ENCODE results near the gene SP110. TPM values are rescaled to one million over a fixed set of nuclear protein-coding genes. Genes with fewer than 3 reads are reported as not detected.

SP110 gene
- total RNA-seq, 6 experiments from 2014 or later = 11.3 to 17.3 (median 14.1) TPM

DNA sequence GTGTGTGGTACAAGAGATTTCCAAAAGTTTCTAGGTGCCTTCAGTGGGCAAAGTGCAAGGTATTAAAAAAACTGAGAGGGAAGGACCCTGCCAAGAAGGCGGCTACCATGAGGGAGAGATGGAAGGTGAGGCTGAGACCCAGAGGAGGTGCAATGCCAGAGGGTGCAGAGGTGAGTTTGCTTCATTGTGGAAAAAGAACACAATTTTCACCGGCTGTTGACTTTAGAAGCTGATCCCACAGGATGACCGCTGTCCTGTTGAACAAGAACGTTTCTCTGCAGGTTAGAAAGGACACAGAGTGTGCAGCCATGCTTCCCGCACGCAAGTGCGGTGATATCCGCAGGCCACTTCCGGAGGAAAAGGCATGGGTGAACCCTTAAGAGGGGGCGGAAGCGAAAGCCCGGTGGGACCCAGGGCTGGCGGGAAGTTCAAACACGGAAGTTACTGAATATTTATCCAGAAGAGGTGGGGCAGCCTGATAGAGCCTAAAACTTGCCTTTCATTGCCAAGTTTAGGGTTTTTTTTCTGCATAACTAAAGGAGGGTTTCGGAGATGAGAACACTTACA is 16.6 kb downstream of the SP110 start:
- no peak for DNase-seq
- peaks cover 23% of the 10 kb centered on the region for H3K36me3 Mint-ChIP-seq (ENCODE audit: low read depth)
- no peaks in the 10 kb centered on the region; the same call in none of the 2 replicates for H3K27me3 Mint-ChIP-seq (ENCODE audit: insufficient read depth)
- no peak overlapping the region for H3K4me3 Mint-ChIP-seq
- H3K9me3 Mint-ChIP-seq = no peaks in the 10 kb centered on the region
- no peak overlapping the region for H3K27ac Mint-ChIP-seq
- no peaks in the 10 kb centered on the region for H3K4me1 Mint-ChIP-seq (ENCODE audit: low read depth)
- TF ChIP-seq, protein P1, sequence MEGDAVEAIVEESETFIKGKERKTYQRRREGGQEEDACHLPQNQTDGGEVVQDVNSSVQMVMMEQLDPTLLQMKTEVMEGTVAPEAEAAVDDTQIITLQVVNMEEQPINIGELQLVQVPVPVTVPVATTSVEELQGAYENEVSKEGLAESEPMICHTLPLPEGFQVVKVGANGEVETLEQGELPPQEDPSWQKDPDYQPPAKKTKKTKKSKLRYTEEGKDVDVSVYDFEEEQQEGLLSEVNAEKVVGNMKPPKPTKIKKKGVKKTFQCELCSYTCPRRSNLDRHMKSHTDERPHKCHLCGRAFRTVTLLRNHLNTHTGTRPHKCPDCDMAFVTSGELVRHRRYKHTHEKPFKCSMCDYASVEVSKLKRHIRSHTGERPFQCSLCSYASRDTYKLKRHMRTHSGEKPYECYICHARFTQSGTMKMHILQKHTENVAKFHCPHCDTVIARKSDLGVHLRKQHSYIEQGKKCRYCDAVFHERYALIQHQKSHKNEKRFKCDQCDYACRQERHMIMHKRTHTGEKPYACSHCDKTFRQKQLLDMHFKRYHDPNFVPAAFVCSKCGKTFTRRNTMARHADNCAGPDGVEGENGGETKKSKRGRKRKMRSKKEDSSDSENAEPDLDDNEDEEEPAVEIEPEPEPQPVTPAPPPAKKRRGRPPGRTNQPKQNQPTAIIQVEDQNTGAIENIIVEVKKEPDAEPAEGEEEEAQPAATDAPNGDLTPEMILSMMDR (IDR thresholded peaks at IDR 0.05) = no peak

DNA sequence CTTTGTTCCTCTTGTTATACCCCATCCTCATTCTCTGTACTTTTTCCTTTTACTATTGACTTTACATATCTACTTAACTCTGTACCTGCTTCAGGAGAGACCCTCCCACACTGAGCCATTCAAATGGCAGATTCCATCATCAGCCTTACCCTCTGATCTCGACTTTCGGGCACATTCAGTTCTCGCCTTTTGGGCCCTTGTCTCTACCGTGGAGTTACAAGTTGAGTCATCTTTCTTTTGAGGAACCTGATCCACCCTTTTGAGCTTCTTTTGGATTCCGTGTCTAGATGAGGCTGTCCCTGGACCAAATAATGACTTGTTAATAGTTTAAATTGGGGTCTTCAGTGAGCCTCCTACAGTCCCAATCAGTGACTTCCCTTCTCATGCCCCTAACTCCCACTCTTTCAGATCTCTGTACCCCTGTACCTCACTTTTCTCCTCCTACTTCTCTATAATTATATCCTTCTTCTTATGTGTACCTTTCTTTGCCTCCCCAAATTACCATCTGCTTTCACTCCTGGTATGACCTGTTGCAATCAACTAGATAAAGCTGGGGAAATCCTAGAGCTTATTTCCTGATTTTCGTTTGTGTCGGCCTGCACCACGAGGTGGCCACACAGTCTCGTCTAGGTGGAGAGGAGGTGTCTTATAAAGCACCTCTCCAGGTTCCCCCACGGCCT is 17.2 kb downstream of the SP110 start:
- Mint-ChIP-seq H3K27ac (no peak overlapping the region), H3K4me1 (ENCODE audit: low read depth) (no peaks in the 10 kb centered on the region), H3K9me3 (no peaks in the 10 kb centered on the region), H3K36me3 (ENCODE audit: low read depth) (peaks cover 23% of the 10 kb centered on the region), H3K4me3 (no peak overlapping the region), H3K27me3 (ENCODE audit: insufficient read depth) (no peaks in the 10 kb centered on the region; the same call in none of the 2 replicates)
- DNase-seq = no peak
- TF ChIP-seq, protein P1 (IDR thresholded peaks at IDR 0.05) = no peak

DNA sequence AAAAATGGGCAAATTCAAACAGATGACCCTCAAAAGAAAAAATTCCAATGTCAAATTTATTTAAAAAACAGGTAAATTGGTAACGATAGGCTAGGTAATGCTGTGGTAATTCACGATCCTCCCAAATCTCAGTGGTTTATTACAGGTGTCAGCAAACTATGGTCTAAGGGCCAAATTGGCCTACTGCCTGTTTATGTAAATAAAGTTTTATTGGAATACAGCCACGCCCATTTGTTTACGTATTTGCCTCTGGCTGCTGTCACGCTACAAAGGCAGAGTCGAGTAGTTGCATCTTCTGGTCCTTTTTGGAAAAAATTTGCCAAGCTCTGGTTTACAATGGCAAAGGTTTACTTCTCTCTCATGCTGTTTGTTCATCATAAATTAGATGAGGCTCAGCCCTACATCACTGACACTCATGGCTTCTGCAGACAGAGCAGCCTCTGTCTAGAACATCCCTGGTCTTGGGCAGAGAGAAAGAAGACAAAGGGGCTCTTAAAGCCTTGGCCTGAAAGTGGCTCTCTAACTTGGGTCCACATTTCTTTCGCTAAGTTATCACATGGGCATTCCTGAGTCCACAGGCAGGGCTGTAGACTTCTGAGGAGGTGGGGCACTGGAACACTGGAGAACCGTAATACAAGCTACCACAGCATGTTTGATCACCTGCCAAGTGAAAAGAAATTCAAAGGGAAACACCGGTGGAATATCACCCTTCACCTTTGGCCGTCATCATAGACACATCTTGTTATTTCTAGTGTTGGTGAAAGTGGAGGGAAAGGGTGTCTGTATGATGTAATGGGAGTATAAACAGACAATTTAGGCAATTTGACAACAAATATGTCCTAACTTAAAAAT is 34.8 kb downstream of the SP110 start:
- TF ChIP-seq, protein P1 (IDR thresholded peaks at IDR 0.05) = no peak
- no peak overlapping the region for H3K27ac Mint-ChIP-seq
- DNase-seq = no peak
- H3K4me1 Mint-ChIP-seq (ENCODE audit: low read depth) = no peaks in the 10 kb centered on the region
- no peaks in the 10 kb centered on the region for H3K9me3 Mint-ChIP-seq
- H3K36me3 Mint-ChIP-seq (ENCODE audit: low read depth) = peaks cover 26% of the 10 kb centered on the region
- H3K27me3 Mint-ChIP-seq (ENCODE audit: insufficient read depth) = peaks cover 2% of the 10 kb centered on the region; the same call in 1 of the 2 replicates
- no peak overlapping the region for H3K4me3 Mint-ChIP-seq

DNA sequence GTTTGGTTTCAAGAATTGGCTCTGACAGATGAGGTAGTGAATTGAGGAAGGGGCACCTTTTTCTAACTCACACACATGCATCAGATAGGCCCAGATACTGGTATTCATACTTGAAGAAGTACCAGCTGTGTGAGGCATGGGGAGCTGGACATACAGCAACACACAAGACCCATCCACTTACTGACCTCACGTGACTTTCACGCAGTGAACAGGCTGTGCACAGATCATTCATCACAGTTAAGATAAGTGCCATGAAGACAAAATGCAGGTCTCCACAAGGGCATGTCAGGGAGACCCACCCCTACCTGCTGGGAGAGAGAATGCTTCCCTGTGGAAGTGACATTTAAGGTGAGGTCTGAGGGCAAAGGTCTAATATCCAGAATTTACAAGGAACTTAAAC is 38.6 kb downstream of the SP110 start:
- Mint-ChIP-seq H3K27me3 (ENCODE audit: insufficient read depth) (peaks cover 2% of the 10 kb centered on the region; the same call in 1 of the 2 replicates), H3K4me1 (ENCODE audit: low read depth) (no peaks in the 10 kb centered on the region), H3K27ac (no peak overlapping the region), H3K36me3 (ENCODE audit: low read depth) (peaks cover 30% of the 10 kb centered on the region), H3K9me3 (no peaks in the 10 kb centered on the region), H3K4me3 (no peak overlapping the region)
- DNase-seq = no peak
- TF ChIP-seq, protein P1 (IDR thresholded peaks at IDR 0.05) = no peak

DNA sequence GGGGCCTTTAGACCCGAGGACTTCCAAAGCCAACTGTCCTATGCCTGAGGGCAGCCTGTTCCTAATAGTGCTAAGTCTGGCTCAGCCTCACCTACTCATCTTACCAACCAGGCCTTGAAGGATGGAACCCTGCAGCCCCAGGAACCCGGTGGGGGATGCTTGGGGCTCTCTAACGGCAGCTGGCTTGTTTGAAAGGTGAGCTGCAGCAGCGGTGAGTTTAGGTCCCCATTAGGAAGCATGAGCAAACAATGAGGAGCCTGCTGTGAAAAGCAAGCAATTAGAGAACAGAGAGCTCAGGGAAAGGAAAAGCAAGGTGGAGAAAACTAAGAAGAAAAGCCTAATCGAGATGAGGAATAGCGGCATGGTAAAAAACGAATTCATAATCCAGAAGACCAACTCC is 39.9 kb downstream of the SP110 start:
- TF ChIP-seq, protein P1 (IDR thresholded peaks at IDR 0.05) = no peak
- H3K27ac Mint-ChIP-seq = no peak overlapping the region
- H3K4me3 Mint-ChIP-seq = no peak overlapping the region
- H3K36me3 Mint-ChIP-seq (ENCODE audit: low read depth) = peaks cover 28% of the 10 kb centered on the region
- H3K27me3 Mint-ChIP-seq (ENCODE audit: insufficient read depth) = no peaks in the 10 kb centered on the region; the same call in 1 of the 2 replicates
- no peaks in the 10 kb centered on the region for H3K4me1 Mint-ChIP-seq (ENCODE audit: low read depth)
- H3K9me3 Mint-ChIP-seq = no peaks in the 10 kb centered on the region
- no peak for DNase-seq
